SU-DHL-6 (cell line): ENCODE data around the gene LIN28B.

ENCODE experiments used
- H2AFZ ChIP-seq: fragments of 200-600 bp; sonication (generic); 2 replicates; pipeline ENCODE4 v1.6.1; 2014; ENCODE audit warnings: low read depth, mild to moderate bottlenecking, moderate library complexity, mixed read lengths, antibody characterized with exemption, low read length; ENCODE audit not compliant: severe bottlenecking
- H3F3A ChIP-seq: fragments of 200-600 bp; shearing (Covaris generic); 2 replicates; pipeline ENCODE4 v1.6.0; 2016; ENCODE audit warnings: antibody characterized with exemption, mild to moderate bottlenecking; ENCODE audit not compliant: insufficient read depth
- H3K27ac ChIP-seq: fragments of 200-600 bp; sonication (generic); 2 replicates; pipeline ENCODE4 v1.5.1; 2016; ENCODE audit warnings: low read depth, mild to moderate bottlenecking, low read length, moderate library complexity, mixed read lengths
- H3K27me3 ChIP-seq: fragments of 200-600 bp; sonication (generic), shearing (Covaris generic); 2 replicates; pipeline ENCODE4 v1.6.0; 2014; ENCODE audit warnings: mild to moderate bottlenecking, low read length
- H3K36me3 ChIP-seq: fragments of 200-600 bp; sonication (generic); 2 replicates; pipeline ENCODE4 v1.6.1; 2014; ENCODE audit warnings: mild to moderate bottlenecking, low read length, mixed read lengths
- H3K4me2 ChIP-seq: fragments of 300-600, 200-600 bp; shearing (Covaris generic), sonication (generic); 2 replicates; pipeline ENCODE4 v1.6.0; 2014; ENCODE audit warnings: low read length, low read depth, mild to moderate bottlenecking; ENCODE audit not compliant: poor library complexity, severe bottlenecking
- H3K4me3 ChIP-seq: fragments of 200-600 bp; sonication (generic); 2 replicates; pipeline ENCODE4 v1.5.1; 2014; ENCODE audit warnings: antibody characterized with exemption, low read length, mild to moderate bottlenecking, mixed read lengths; ENCODE audit not compliant: insufficient read depth, poor library complexity, severe bottlenecking
- H3K79me2 ChIP-seq: fragments of 200-600 bp; sonication (generic); 2 replicates; pipeline ENCODE4 v1.6.1; 2014; ENCODE audit warnings: mild to moderate bottlenecking, low read length, moderate library complexity; ENCODE audit not compliant: insufficient read depth
- H3K9ac ChIP-seq: fragments of 200-600 bp; sonication (generic); 2 replicates; pipeline ENCODE4 v1.7.0; 2014; ENCODE audit warnings: mild to moderate bottlenecking, low read length
- H3K9me2 ChIP-seq: fragments of 200-600 bp; sonication (generic); replicated peaks from 2 replicates; pipeline ENCODE4 v1.6.1; 2014; ENCODE audit warnings: low read length; ENCODE audit not compliant: insufficient read depth
- H3K9me3 ChIP-seq: fragments of 200-600 bp; sonication (generic); 2 replicates; pipeline ENCODE4 v1.6.1; 2014; ENCODE audit warnings: low read length, mixed read lengths; ENCODE audit not compliant: insufficient read depth
- H4K20me1 ChIP-seq: fragments of 200-600 bp; sonication (generic); 2 replicates; pipeline ENCODE4 v1.6.1; 2014; ENCODE audit warnings: low read depth, mild to moderate bottlenecking, antibody characterized with exemption, low read length, moderate library complexity, mixed read lengths
- CTCF ChIP-seq: fragments of 200-600 bp; sonication (generic); IDR thresholded peaks from one replicate; pipeline ENCODE4 v1.5.1; 2017; ENCODE audit warnings: antibody characterized with exemption, mild to moderate bottlenecking, low read length, moderate library complexity; ENCODE audit not compliant: insufficient read depth, poor library complexity, severe bottlenecking
- EZH2phosphoT487 ChIP-seq: fragments of 200-600 bp; sonication (generic), shearing (Covaris generic); conservative IDR thresholded peaks from 2 replicates; pipeline ENCODE4 v1.6.1; 2018; ENCODE audit warnings: mild to moderate bottlenecking, antibody characterized with exemption, low read length, moderate library complexity, mixed read lengths

The LIN28B gene

GRCh38 chr6:105057160-105057559 lies 100.3 kb downstream of the LIN28B start:
- H3K4me3 ChIP-seq: no peak overlapping the region
- no peaks in the 10 kb centered on the region for H3K36me3 ChIP-seq
- H3K4me2 ChIP-seq: no peak overlapping the region
- no peaks in the 10 kb centered on the region for H3F3A ChIP-seq
- H3K9ac ChIP-seq: no peak overlapping the region
- no peak for TF ChIP-seq EZH2phosphoT487
- no peak for TF ChIP-seq CTCF
- H3K79me2 ChIP-seq: no peaks in the 10 kb centered on the region
- H3K27ac ChIP-seq: no peak overlapping the region
- H3K27me3 ChIP-seq: no peaks in the 10 kb centered on the region
- H3K9me3 ChIP-seq: no peaks in the 10 kb centered on the region
- H2AFZ ChIP-seq: no peak overlapping the region
- H4K20me1 ChIP-seq: no peaks in the 10 kb centered on the region
- H3K9me2 ChIP-seq: no peaks in the 10 kb centered on the region

GRCh38 chr6:105058316-105058715 lies 101.4 kb downstream of the LIN28B start:
- Histone ChIP-seq H3K36me3 (no peaks in the 10 kb centered on the region), H3K4me3 (no peak overlapping the region), H3K4me2 (no peak overlapping the region)

GRCh38 chr6:105058846-105059245 lies 101.9 kb downstream of the LIN28B start:
- no peaks in the 10 kb centered on the region for H3K36me3 ChIP-seq
- H3K4me2 ChIP-seq: no peak overlapping the region
- H3K79me2 ChIP-seq: no peaks in the 10 kb centered on the region
- no peak overlapping the region for H3K27ac ChIP-seq
- TF ChIP-seq CTCF: no peak
- TF ChIP-seq EZH2phosphoT487: no peak
- H3K9me3 ChIP-seq: no peaks in the 10 kb centered on the region
- no peak overlapping the region for H3K4me3 ChIP-seq
- H4K20me1 ChIP-seq: no peaks in the 10 kb centered on the region
- H3K27me3 ChIP-seq: no peaks in the 10 kb centered on the region
- no peak overlapping the region for H3K9ac ChIP-seq
- no peaks in the 10 kb centered on the region for H3F3A ChIP-seq
- no peak overlapping the region for H2AFZ ChIP-seq
- no peaks in the 10 kb centered on the region for H3K9me2 ChIP-seq

More at GRCh38 chr6:105058316-105058715, 101.4 kb downstream of the LIN28B start:
- Histone ChIP-seq H4K20me1 (no peaks in the 10 kb centered on the region), H3K79me2 (no peaks in the 10 kb centered on the region), H3F3A (no peaks in the 10 kb centered on the region), H3K9me2 (no peaks in the 10 kb centered on the region), H3K9me3 (no peaks in the 10 kb centered on the region), H3K27ac (no peak overlapping the region), H2AFZ (no peak overlapping the region), H3K27me3 (no peaks in the 10 kb centered on the region), H3K9ac (no peak overlapping the region)
- TF ChIP-seq EZH2phosphoT487 (no peak), CTCF (no peak)
